ENCODE measurements around the gene THAP2.

DNA sequence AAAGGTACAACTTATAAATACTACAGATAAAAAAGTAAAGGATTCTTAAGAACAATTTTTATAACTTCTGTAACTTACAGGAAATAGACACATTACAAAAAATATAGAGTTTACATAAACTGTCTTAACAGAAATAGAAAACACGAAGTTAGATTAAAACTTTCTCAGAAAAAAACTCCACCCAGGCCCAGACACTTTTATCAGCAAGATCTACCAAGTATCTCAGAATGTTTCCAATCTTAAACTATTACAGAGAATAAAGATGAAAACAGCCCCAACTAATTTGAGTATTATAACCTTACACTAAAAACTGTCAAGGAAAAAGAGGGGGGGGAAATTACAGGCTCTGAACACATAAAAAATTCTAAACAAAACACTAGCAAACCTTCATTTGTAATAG is 8.6 kb upstream of the THAP2 start:
- TF ChIP-seq, protein P1, sequence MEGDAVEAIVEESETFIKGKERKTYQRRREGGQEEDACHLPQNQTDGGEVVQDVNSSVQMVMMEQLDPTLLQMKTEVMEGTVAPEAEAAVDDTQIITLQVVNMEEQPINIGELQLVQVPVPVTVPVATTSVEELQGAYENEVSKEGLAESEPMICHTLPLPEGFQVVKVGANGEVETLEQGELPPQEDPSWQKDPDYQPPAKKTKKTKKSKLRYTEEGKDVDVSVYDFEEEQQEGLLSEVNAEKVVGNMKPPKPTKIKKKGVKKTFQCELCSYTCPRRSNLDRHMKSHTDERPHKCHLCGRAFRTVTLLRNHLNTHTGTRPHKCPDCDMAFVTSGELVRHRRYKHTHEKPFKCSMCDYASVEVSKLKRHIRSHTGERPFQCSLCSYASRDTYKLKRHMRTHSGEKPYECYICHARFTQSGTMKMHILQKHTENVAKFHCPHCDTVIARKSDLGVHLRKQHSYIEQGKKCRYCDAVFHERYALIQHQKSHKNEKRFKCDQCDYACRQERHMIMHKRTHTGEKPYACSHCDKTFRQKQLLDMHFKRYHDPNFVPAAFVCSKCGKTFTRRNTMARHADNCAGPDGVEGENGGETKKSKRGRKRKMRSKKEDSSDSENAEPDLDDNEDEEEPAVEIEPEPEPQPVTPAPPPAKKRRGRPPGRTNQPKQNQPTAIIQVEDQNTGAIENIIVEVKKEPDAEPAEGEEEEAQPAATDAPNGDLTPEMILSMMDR (IDR thresholded peaks at IDR 0.05): no peak
- TF ChIP-seq POLR2A (IDR thresholded peaks at IDR 0.05): no peak

Data from lower leg skin (tissue), 3 donors.